Measurements from ENCODE around the gene GANC.

Gene GANC

DNA sequence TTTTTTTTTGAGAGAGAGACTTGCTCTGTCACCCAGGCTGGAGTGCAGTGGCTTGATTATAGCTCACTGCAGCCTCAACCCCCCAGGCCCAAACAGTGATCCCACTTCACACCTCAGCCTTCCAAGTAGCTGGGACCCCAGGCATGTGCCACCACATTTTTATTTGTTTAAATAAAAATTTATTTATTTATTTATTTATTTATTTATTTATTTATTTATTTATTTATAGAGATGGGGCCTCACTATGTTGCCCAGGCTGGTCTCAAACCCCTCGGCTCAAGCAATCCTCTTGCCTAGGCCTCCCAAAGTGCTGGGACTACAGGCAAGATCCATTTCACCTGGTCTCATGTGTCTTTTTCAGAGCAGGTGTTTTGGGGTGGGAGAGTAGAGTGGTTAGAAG lies 101.8 kb downstream of the GANC start:
- DNase-seq (ENCODE audit: low read depth in 2 of 3, low spot score in 1 of 3): no peak

DNA sequence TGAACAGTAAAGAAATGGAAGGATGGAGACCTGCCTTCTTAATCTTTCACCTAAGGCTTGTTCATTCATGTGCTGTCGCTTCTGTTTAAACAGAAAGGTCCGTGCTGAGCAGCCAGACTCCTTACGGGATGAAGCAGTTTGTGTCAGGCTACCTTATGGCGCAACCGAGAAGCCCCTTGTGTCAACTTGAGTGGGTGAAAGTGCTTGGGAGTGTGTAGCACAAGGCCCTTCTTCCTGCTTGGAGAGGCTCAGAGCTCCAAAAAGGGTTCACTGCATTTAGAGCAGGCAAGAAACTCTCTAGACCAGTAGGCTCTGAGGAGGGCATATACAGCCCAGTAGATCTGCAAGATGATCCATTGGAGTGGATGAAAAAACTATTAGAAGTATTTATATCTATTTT lies 102.3 kb downstream of the GANC start:
- no peak for DNase-seq (ENCODE audit: low read depth in 2 of 3, low spot score in 1 of 3)

DNA sequence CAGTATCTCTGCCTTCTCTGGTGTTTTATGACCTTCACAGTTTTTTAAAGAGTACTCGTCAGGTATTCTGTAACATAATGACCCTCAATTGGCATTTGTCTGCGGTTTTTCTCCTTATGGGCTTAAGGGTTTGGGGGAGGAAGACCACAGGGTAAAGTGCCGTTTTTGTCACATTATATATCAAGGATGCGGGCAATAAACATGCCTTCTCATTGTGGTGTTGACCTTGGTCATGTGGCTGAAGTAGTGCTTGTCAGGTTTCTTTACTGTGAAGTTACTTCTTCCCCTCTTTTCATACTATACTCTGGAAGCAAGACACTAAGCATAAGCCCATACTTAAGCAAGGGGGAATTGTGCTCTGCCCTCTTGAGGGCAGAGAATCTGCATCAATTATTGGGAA lies 102.9 kb downstream of the GANC start:
- DNase-seq (ENCODE audit: low read depth in 2 of 3, low spot score in 1 of 3): no peak

DNA sequence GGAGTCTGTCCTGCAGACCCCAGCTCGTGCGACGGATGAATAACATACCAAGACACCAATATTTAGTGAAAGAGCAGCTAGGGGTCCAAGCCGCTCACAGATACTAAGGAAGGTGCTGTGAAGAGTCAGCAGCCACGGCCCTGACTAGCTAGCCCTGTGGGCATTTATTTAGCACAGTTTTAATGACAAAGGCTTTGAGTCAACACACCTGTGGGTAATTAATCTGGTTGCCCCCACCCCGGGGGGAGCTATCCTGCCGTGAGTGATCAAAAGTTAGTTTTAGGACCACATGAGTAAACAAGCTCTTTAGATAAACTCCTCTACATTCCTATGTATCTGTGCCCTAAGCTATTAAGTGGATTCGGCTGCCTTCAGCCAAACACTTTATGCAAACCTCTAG lies 105.0 kb downstream of the GANC start:
- no peak for DNase-seq (ENCODE audit: low read depth in 2 of 3, low spot score in 1 of 3)

DNA sequence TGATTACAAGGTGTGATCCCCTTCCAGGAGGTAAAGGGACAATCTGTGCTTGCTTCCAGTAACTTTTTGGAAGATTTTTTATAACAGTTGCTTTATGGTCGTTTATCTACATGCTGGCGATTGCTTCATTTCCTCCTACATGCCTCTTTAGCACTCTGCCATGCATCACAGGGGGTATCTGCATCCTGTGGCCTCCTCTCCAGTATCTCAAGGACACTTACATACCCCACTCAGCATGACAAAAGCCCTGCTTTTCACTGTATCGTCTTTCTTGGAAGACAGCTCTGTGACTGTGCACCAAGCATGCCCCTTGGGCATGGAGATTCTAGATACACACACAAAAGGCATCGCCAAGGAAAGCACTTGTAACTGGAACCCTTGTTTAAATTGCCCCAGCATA lies 111.6 kb downstream of the GANC start:
- no peak for DNase-seq (ENCODE audit: low read depth in 2 of 3, low spot score in 1 of 3)

DNA sequence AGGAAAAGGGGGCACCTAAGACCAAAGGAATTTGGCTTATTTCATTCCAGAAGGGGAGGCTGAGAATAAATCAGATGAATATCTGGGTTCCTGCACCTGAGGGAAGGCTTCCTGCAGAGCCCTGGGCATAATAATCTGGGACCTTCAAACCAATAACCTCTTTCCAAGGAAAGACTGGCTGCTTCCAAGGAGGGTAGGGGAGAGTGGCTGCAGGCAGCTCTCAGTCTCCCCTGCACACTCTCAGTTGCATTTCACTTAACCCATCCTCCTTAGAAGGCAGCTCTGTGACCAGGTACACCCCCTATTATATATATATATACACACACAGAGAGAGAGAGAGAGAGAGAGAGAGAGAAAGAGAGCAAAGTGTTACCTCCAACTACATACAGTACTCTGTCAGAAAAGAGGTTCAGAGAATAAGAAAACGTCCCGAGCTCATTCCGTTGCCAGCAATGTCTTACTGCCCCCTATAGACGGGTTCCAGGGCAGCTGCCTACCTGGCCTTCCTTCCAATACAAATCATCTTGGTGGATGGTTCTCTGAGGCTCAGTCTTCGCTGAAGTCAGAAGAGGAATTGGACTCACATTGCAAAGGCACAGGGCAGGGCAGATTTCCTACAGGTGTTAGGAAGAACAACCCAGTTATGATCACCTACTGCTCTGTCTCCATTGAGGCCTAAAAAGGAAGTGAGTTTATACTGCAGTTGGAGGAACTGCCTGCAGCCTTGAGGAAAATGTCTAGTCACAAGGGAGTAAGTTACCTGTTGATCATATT lies 112.4 kb downstream of the GANC start:
- DNase-seq (ENCODE audit: low read depth in 2 of 3, low spot score in 1 of 3): peak in 2 of 3 donors; percentile 14 to 36

DNA sequence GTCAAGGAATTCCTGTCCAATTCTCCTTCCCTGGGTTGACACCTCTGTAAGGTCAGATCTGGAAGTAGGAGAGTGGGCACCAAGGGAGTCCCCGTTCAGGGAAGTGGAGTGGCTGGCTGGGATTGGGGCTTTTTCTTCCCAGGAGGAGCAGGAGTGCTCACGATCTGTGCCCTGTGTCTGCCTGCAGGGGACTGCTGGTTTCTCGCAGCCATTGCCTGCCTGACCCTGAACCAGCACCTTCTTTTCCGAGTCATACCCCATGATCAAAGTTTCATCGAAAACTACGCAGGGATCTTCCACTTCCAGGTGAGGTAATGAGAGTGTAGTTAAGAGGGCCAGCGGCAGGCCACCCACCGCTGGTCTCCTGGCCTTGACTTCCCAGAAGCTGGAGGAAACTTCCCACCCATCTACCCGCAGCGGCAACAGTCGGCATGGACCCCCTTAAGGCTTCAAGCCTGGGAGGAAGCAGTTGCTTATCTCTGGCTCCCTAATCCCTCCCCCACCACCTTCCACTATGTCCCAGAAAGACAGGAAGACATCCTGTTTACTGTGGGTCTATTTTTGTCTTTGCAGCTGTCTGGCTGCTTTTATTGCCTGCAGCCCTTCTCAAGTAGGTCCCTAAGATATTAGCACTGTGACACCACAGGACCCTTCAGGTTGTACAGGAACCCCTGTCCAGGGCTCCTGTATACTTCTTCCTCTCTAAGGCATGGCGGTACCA lies 113.1 kb downstream of the GANC start:
- no peak for DNase-seq (ENCODE audit: low read depth in 2 of 3, low spot score in 1 of 3)

DNA sequence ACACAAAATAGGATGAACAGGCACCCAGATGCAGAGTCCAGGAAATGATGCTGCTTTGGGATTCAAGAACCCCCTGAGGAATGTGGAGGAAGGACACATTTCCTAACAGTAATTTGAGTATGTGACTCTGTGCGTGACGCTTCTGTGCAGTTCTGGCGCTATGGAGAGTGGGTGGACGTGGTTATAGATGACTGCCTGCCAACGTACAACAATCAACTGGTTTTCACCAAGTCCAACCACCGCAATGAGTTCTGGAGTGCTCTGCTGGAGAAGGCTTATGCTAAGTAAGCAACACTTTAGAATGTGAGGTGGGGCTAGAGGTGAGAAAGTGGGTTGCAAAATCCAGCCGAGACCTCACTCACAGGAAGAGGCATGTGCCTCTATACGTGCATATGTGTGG lies 114.6 kb downstream of the GANC start:
- no peak for DNase-seq (ENCODE audit: low read depth in 2 of 3, low spot score in 1 of 3)

DNA sequence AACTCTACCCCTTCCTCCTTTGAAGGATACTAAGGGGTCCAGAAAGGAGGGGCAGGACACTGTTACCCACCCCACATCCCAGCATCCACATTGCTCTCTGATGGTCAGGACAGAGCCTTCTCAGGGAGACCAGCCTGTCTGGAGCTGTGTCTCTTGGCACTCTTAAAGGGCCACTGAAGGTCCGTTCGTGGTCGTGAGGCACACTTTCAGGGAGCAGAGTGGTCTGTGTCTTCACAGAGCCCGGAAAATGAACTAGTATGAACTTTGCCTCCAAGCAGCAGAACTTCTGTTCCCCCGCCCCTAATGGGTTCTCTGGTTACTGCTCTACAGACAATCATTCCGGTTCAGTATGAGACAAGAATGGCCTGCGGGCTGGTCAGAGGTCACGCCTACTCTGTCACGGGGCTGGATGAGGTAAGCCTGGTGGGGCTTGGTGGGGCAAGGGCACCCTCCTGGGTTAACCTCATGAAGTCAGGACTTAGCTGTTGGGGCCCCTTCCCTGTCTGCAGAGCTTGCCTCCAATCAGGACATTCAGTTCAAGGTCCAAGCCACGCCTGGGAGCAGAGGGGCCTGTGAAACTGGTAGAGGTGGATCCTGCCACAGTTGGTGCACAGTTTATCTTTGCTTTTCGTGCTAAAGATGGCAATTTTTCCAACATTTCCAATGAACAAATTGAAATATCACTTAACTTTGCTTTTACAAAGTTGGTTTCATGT lies 119.5 kb downstream of the GANC start:
- no peak for DNase-seq (ENCODE audit: low read depth in 2 of 3, low spot score in 1 of 3)

DNA sequence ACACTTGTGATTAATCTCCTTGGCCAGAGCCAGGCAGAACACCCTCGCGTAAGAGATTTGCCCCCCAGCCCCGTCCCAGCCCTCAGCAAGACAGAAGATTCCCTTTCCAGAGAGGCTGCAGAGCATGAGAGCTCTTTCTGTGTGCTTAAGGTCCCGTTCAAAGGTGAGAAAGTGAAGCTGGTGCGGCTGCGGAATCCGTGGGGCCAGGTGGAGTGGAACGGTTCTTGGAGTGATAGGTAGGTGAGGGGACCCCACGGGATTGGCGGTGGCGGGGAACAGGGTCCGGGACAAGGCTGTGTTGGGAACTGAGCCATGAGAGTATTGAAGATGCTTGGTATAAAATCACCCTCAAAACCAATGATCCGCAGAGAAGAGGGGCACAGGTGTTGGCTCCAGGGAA lies 121.1 kb downstream of the GANC start:
- DNase-seq (ENCODE audit: low read depth in 2 of 3, low spot score in 1 of 3): no peak

DNA sequence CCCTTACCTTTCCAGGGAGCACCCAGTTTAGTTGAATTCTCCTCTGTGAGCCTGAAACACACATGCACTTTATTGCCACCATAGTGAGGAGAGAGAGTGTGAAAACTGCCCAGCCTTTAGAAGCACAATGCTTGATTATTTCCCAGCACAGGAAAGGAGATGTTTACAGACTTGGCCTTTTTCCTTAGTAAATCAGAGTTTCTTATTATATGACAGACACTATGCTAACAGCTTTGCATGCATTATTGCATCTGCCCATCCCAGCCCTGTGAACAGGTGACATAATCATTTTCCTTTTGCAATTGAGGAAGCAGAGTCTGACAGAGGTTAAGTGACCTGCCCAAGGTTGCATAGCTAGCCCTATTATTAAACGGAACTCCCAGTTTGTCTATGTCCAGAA lies 122.8 kb downstream of the GANC start:
- no peak for DNase-seq (ENCODE audit: low read depth in 2 of 3, low spot score in 1 of 3)

DNA sequence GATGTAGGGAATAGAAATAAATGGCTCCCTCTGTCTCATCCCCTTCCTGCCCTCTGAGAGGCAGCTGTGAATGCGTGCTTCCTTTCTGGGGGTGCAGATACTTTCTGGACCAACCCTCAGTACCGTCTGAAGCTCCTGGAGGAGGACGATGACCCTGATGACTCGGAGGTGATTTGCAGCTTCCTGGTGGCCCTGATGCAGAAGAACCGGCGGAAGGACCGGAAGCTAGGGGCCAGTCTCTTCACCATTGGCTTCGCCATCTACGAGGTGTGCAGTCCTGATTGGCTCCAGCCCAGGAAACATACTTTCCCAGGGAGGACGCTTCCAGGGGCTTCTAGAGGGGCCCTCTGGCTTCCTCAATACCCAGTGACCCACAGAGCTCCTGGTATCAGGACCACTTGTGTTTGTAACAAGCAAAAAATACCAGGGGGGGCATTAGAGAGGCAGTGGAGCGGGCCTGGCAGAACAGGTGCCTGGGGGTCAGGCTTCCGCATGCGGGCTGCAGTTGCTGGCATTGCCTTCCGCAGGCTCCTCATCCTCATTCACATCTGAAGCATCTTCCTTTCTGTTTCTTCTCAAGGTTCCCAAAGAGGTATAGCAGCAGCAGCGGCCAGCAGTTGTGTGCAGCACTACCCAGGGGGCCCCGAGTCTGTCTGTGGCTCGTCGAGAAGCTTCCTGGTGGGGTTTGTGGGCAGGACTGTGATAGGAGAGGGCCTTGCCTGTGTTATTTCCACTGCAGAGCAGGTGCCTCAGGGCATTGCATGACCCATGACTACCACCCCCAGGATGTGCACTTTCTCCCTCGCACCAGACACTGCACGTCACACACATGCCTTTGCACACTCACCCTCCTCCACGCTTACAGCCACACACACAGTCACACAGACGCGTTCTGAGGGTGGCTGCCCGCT lies 128.8 kb downstream of the GANC start:
- DNase-seq (ENCODE audit: low read depth in 2 of 3, low spot score in 1 of 3): no peak

DNA sequence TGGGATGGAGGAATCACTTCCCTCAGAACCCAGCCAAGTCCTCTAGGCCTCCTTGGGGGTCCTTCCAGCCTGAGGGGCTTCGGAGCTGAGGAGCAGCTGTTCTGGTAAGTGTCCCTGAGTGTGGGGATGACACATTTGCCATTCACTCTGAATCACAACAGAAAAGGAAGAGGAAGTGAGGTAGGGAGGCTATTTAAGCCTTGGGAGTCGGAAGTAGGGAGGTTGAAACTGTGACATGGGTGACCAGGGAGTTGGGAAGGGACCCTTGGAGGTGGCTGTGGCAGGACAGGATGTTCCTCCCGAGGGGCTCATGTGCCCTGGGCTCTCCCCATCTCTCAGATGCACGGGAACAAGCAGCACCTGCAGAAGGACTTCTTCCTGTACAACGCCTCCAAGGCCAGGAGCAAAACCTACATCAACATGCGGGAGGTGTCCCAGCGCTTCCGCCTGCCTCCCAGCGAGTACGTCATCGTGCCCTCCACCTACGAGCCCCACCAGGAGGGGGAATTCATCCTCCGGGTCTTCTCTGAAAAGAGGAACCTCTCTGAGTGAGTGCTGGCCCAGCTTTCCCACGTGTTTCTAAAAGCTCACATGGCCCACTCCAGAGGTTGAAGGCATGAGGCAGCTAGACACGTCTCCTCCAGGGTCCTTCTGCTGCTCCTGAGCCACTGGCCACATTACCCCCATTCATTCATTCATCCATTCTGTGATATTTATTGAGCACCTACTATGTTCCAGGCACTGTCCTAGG lies 129.6 kb downstream of the GANC start:
- DNase-seq (ENCODE audit: low read depth in 2 of 3, low spot score in 1 of 3): no peak

DNA sequence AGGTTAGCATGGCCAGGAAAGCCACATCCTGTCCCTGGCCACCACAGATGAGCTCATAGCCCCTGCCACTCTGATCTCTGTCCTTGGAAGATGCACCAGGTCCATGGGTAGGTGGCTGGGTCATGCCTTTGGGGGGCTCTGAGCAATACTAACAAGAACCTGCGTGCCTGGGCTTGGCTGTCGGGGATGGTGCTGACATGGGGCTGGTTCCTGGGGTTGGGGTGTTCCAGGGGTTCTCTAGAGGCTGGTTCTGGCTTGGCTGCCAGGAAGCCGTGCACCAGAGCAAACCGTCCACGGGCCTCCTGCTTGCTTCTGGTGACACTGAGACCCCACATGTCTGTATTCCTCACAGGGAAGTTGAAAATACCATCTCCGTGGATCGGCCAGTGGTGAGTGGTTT lies 130.4 kb downstream of the GANC start:
- DNase-seq (ENCODE audit: low read depth in 2 of 3, low spot score in 1 of 3): no peak

DNA sequence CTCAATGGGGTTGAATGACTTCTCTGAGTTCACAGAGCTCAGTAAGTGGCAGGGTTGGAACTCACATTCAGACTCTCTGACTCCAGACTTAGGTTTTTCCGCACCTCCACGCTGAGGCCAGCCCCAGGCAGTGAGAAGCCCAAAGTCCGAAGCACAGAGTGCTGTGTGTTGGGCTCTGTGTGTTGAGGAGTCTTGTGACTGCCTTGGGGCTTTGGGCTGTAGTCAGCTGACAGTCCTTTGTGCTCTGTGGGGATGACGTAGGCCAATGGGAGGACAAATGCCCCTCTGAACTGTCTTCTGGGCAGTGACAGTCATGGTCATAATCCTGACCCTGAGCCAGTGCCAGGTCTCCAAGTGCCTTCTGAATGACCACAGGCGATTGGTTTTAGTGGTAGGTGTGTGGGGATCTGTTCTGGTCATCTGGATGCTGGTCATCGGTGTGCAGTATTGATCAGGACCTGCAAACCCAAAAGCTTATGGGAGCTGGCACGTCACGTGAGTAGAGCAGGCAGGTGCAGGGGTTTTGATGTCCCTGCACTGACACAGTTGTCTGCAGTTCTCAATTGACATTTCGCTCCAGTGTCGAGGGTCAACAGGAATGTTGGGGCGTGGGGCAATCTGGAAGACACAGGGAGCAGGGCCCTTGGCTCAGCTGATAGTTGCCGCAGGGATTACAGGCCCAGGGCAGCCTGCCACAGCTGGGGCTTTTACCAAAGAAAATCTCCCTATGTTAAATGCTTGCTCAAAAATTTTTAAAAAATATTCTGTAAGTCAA lies 131.6 kb downstream of the GANC start:
- no peak for DNase-seq (ENCODE audit: low read depth in 2 of 3, low spot score in 1 of 3)

DNA sequence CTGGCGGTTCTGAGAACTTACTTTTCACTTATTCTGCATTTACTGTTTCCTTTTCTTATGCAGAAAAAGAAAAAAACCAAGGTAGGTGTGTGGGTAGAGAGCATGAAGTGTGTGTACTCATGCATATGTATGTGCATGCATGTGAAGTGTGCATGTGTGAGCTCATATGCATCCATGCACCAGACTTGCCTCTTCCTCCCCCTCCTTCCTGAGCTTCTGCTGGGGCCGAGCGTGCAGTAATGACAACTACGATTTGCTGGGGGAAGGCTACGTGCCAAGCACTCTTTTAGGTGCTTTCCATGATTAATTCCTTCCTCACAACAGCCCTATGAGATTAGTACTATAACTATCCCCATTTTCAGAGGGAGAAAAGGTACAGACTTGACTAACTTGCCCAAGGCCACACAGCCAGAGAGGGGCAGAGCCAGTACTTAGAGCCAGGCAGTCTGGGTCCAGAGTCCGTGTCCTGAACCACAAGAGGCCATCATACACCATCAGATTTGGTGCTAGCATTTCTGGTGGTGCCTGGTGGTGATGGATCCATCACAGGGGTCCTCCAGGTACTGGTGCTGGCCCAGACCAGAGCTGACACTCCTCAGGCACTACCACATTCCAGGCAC lies 133.0 kb downstream of the GANC start:
- DNase-seq (ENCODE audit: low read depth in 2 of 3, low spot score in 1 of 3): no peak
